Measurements from ENCODE around the gene NINJ2. TPM values are rescaled to one million over a fixed set of nuclear protein-coding genes. Genes with fewer than 3 reads are reported as not detected.

Gene NINJ2
- total RNA-seq, 1 experiment from 2014 or later, result not detected

DNA sequence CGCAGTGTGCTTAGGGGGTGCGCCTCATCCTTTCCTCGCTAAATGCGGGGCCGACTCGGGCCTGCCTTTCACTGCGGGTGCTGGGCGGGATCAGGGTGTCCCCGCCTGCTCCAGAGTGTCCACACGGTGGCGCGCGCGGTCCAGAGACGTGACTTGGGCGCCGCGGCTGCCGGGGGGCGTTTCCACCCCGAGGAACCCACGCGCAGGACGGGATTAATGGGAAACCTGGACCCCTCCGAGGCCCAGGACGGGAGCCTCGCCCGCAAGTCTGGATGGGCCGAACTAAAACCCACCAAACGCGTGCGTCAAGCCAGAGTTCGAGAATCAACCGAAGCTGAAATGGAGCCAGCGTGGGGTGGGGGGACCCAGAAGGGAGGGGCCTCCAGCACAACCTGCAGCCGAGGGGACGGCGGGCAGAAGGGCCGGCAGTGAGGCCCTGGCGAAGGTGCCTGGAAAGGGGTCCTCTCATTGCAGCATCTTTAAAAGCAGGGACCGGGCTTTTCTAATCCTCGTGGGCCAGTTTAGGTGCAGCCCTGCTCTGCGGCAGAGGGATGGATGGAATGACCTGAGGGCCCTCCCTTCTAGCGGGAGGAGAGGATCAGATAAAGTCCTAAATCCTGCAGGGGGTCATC lies 93.3 kb downstream of the NINJ2 start:
- peaks cover 17% of the 10 kb centered on the region for H3K4me1 Mint-ChIP-seq (ENCODE audit: low read depth, unreplicated experiment)
- BruUV-seq (replicated peaks), result no TSS peak
- no peaks in the 10 kb centered on the region for H3K9me3 Mint-ChIP-seq (ENCODE audit: low read depth, unreplicated experiment)
- peak overlapping the region; percentile 80 for H3K4me3 Mint-ChIP-seq (ENCODE audit: low read depth, unreplicated experiment)
- peaks cover 17% of the 10 kb centered on the region for H3K27me3 Mint-ChIP-seq (ENCODE audit: unreplicated experiment)
- no peak overlapping the region for H3K27ac Mint-ChIP-seq (ENCODE audit: unreplicated experiment)
- DNase-seq, result peak; percentile 91
- peaks cover 6% of the 10 kb centered on the region for H3K36me3 Mint-ChIP-seq (ENCODE audit: insufficient read depth, unreplicated experiment)
- TF ChIP-seq, protein P1, sequence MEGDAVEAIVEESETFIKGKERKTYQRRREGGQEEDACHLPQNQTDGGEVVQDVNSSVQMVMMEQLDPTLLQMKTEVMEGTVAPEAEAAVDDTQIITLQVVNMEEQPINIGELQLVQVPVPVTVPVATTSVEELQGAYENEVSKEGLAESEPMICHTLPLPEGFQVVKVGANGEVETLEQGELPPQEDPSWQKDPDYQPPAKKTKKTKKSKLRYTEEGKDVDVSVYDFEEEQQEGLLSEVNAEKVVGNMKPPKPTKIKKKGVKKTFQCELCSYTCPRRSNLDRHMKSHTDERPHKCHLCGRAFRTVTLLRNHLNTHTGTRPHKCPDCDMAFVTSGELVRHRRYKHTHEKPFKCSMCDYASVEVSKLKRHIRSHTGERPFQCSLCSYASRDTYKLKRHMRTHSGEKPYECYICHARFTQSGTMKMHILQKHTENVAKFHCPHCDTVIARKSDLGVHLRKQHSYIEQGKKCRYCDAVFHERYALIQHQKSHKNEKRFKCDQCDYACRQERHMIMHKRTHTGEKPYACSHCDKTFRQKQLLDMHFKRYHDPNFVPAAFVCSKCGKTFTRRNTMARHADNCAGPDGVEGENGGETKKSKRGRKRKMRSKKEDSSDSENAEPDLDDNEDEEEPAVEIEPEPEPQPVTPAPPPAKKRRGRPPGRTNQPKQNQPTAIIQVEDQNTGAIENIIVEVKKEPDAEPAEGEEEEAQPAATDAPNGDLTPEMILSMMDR (IDR thresholded peaks at IDR 0.05; ENCODE audit: unreplicated experiment), result peak; percentile 92
- CTCF ChIA-PET, result interaction anchor here (0.6 to 2.4 kb wide), 7 partner anchors 182 to 523 kb away, joined by 5 to 25 read pairs (median 7); partner anchors contain the start of genes RAD52 and WNK1
- intact Hi-C loops (cut with micrococcal nuclease; ENCODE audit: unreplicated experiment), result loop anchor here (5.0 to 10.0 kb wide), 3 partner anchors 65 to 522 kb away; partner anchors contain the start of gene RAD52

DNA sequence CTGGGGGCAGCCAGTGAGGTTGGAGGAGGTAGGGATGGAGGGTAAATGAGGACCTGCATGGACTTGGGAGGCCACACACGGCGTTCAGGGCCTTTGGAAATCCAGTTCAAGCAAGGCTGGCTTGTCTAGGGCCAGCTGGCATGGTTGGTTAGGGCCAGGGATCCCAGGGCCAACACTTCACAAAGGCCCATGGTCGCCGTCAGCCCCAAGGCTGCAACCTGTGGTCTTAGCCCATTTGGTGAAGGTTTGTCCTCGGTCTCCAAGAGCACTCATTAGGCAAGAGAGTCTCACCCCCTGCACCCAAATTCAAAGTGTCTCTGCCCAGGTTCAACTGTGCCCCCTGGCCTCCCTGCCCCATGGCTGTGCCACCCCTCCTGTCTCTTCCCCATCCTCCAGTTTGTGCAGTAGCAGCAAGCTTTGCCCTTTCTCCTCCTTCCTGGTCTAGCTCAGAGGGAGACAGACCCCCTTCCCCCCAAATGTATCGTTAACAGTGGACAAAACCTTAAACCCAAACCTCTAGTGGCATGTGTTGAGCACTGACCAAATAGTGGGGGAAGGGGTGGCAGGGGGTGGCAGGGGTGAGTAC lies 94.1 kb downstream of the NINJ2 start:
- Mint-ChIP-seq H3K36me3 (ENCODE audit: insufficient read depth, unreplicated experiment) (peaks cover 6% of the 10 kb centered on the region), H3K27me3 (ENCODE audit: unreplicated experiment) (peaks cover 17% of the 10 kb centered on the region), H3K4me3 (ENCODE audit: low read depth, unreplicated experiment) (peak overlapping the region; percentile 80), H3K4me1 (ENCODE audit: low read depth, unreplicated experiment) (peaks cover 17% of the 10 kb centered on the region), H3K9me3 (ENCODE audit: low read depth, unreplicated experiment) (no peaks in the 10 kb centered on the region), H3K27ac (ENCODE audit: unreplicated experiment) (no peak overlapping the region)
- intact Hi-C loops (cut with micrococcal nuclease; ENCODE audit: unreplicated experiment), result no loop called here
- DNase-seq, result no peak
- no TSS peak for BruUV-seq (replicated peaks)
- TF ChIP-seq, protein P1 (IDR thresholded peaks at IDR 0.05; ENCODE audit: unreplicated experiment), result no peak
- CTCF ChIA-PET, result interaction anchor here (0.8 to 2.4 kb wide), 3 partner anchors 182 to 185 kb away, joined by 3 to 25 read pairs (median 5); partner anchors contain the start of gene WNK1

DNA sequence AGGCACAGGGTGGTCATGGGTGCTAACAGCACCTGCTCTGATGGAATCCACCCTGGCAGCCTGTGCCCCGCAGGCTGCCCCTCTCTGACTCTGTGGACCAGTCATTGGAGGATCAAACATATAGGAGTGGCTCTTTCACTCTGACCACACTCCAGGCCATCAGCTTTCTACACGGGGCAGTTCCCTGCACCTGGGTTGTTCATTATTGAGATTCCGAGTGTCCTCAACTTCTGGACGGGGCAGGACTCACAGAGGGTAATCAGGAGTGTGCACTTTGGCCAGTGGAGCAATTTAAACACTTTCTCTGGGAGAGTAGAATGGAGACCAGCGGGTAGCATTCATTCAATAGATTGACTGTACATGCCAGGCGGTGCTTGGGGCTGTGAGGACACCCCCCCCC lies 94.8 kb downstream of the NINJ2 start:
- H3K9me3 Mint-ChIP-seq (ENCODE audit: low read depth, unreplicated experiment), result no peaks in the 10 kb centered on the region
- no peak overlapping the region for H3K4me3 Mint-ChIP-seq (ENCODE audit: low read depth, unreplicated experiment)
- TF ChIP-seq, protein P1 (IDR thresholded peaks at IDR 0.05; ENCODE audit: unreplicated experiment), result no peak
- peaks cover 6% of the 10 kb centered on the region for H3K36me3 Mint-ChIP-seq (ENCODE audit: insufficient read depth, unreplicated experiment)
- intact Hi-C loops (cut with micrococcal nuclease; ENCODE audit: unreplicated experiment), result no loop called here
- no peak overlapping the region for H3K27ac Mint-ChIP-seq (ENCODE audit: unreplicated experiment)
- H3K4me1 Mint-ChIP-seq (ENCODE audit: low read depth, unreplicated experiment), result peaks cover 17% of the 10 kb centered on the region
- no peak for DNase-seq
- CTCF ChIA-PET, result interaction anchor here (0.8 kb wide), 1 partner anchor 182 kb away, joined by 3 read pairs; no protein-coding TSS in a partner anchor
- H3K27me3 Mint-ChIP-seq (ENCODE audit: unreplicated experiment), result peaks cover 17% of the 10 kb centered on the region
- no TSS peak for BruUV-seq (replicated peaks)

DNA sequence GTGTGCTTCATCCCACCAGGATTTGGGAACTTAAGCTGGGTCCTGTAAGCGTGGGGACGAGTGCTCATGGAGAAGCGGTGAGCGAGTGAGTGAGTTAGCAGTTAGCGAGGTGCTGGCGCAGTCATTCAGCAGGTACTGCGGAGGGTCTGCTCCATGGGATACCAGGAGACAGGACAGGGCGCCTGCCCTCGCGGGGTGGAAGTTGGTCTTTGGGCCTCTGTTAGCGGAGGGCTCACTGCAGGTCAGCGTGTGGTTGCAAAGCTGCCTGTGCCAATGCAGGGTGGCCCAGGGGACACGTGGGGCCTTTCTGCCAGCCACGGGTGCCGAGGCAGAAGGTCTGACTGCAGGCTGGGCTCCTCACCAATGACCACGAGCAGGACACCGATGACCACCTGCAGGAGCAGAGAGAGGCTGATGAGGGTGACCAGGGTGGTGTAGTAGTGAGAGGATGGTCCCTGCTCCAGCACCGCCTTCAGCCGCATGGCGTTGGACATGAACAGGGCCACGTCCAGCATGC lies 97.6 kb downstream of the NINJ2 start:
- Mint-ChIP-seq H3K27ac (ENCODE audit: unreplicated experiment) (no peak overlapping the region), H3K27me3 (ENCODE audit: unreplicated experiment) (peaks cover 24% of the 10 kb centered on the region), H3K9me3 (ENCODE audit: low read depth, unreplicated experiment) (no peaks in the 10 kb centered on the region), H3K4me3 (ENCODE audit: low read depth, unreplicated experiment) (no peak overlapping the region), H3K36me3 (ENCODE audit: insufficient read depth, unreplicated experiment) (peaks cover 6% of the 10 kb centered on the region), H3K4me1 (ENCODE audit: low read depth, unreplicated experiment) (peaks cover under 1% of the 10 kb centered on the region)
- CTCF ChIA-PET, result no interaction called here
- BruUV-seq (replicated peaks), result no TSS peak
- TF ChIP-seq, protein P1 (IDR thresholded peaks at IDR 0.05; ENCODE audit: unreplicated experiment), result no peak
- intact Hi-C loops (cut with micrococcal nuclease; ENCODE audit: unreplicated experiment), result no loop called here
- no peak for DNase-seq
